Fibroblast of pulmonary artery (primary cell): Measurements from ENCODE around the gene VPS52.

Source experiments
- DNase-seq: peaks from one replicate; pipeline ENCODE4 v3.0.0-alpha.2; 2010; ENCODE audit warnings: low read depth
- H3K4me3 ChIP-seq: replicated peaks from 2 replicates; pipeline ENCODE4 v1.5.1; 2011; ENCODE audit warnings: low read depth, mild to moderate bottlenecking, control low read depth, low read length, moderate library complexity
- TF ChIP-seq, protein P1 (sequence below): IDR thresholded peaks from 2 replicates; pipeline ENCODE4 v1.5.1; 2011; ENCODE audit warnings: mild to moderate bottlenecking, control low read depth, low read length, inconsistent platforms; ENCODE audit errors: missing control alignments

Gene VPS52

DNA sequence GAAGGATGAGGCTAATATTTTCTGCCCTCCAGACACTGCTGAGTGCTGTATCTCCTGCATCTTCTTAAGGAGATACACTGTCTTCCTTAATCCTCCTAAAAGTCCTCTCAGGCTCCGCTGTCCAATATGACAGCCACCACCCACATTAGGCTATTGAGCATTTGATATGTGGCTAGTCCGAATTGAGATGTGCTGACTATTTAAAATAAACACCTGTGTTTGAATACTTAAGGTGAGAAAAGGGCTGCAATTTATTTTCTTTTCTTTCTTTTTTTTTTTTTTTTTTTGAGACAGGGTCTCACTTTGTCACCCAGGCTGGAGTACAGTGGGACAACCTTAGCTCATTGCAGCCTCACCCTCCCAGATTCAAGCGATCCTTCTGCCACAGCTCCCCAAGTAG is 30.2 kb upstream of the VPS52 start:
- DNase-seq: no peak
- no peak overlapping the region for H3K4me3 ChIP-seq
- TF ChIP-seq, protein P1, sequence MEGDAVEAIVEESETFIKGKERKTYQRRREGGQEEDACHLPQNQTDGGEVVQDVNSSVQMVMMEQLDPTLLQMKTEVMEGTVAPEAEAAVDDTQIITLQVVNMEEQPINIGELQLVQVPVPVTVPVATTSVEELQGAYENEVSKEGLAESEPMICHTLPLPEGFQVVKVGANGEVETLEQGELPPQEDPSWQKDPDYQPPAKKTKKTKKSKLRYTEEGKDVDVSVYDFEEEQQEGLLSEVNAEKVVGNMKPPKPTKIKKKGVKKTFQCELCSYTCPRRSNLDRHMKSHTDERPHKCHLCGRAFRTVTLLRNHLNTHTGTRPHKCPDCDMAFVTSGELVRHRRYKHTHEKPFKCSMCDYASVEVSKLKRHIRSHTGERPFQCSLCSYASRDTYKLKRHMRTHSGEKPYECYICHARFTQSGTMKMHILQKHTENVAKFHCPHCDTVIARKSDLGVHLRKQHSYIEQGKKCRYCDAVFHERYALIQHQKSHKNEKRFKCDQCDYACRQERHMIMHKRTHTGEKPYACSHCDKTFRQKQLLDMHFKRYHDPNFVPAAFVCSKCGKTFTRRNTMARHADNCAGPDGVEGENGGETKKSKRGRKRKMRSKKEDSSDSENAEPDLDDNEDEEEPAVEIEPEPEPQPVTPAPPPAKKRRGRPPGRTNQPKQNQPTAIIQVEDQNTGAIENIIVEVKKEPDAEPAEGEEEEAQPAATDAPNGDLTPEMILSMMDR: no peak

DNA sequence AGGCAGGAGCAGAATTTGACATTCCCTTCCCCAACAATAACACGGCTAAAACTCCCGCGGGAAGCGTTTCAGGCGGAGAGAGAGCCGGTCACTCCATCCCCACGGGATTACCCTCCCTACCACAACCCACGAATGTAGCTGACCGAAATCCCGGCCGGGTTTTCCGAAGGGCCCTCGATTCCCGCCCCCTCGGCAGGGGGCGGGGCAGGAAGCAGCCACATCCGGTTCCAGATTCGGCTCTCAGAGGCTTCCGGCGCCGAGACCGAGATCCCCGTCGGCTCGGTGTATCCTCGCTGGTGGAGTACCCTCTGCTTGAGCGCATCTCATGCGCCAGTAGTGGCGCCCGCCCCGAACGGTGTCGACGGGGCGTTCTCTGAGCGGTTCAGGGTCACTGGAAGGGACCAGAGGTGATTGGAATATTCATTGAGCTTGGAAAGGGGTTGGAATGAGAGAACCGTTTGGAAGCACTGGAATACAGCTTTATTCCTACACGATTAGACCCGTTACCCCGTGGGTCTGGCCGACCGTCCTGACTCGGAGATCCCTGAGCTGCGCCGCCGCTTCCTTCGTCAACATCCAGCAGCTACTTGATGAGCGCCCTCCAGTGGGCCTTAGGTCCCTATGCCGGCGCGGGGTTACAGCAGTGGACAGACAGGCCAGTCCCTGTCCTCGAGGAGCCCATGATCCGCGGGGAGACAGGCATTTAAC is 27.7 kb upstream of the VPS52 start:
- peak; percentile 92 for DNase-seq
- peak overlapping the region; percentile 81 for H3K4me3 ChIP-seq
- TF ChIP-seq, protein P1: peak; percentile 69

DNA sequence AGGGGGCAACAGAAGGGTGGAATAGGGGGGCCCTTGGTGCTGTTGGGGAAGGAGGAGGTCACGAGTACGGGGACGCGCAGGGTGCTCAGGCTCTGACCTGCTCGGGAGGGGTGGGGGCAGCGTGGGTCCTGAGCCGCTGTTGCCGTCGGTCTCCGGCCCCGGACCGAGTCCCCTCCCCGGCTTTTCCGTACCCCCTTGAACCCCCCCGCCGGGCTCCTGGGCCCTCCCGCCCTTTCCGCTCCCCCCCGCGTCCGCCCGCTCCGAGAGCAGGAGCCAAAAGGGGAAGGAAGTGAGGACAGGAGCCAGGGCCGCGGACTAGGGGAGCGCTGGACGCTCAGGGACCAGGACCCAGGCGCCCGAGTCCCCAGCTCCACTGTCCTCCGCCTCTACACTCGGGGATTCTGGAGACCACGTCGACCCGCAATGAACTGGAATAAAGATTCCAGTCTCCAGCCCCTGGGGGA is 27.1 kb upstream of the VPS52 start, which contains the start of gene RGL2:
RGL2 (minus strand) TSS at position 170 of the 464 bp plus-strand sequence. CDS start 332 bp downstream, outside the sequence.
- DNase-seq: peak; percentile 62
- TF ChIP-seq, protein P1: no peak
- H3K4me3 ChIP-seq: peak within 1 kb of the TSS; percentile 81

DNA sequence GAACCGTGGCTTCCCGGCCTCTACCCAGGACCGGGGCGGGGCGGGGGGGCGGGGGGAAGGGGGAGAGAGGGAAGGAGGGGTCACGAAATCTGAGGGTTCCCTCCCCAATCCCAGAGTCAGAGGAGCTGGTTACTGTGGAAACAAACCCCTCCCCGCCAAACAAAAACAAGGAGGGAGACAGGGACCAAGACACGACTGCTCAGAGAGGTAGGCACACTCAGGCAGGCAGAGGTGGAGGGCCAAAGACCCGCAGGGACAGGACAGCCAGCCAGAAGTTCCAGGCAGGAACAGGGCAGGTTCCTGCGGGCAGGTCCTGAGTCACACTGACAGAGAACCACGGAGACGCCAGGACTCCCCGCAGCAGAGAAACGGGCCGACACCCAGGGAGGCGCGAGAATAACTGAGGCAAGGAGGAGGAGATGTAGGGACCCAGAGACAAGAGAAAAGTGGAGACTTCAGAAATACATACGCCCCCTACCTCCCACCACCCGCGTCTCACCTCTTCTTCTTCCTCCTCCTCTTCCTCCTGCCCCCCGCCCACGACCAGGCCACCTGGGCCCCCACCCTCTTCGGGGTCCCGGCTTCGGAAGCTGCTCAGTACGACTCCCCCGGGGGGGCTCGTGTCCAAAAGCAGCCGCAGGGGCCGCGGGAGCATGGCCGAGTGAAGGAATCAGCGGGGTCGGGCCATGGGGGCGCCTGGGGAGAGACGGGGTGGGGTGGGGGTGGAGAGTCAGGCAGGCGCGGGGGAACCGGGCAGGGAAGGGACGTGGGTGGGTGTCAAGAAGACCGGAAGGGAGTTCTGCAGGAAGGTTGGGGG is 26.5 kb upstream of the VPS52 start:
- peak overlapping the region; percentile 81 for H3K4me3 ChIP-seq
- DNase-seq: peak; percentile 90
- TF ChIP-seq, protein P1: no peak

DNA sequence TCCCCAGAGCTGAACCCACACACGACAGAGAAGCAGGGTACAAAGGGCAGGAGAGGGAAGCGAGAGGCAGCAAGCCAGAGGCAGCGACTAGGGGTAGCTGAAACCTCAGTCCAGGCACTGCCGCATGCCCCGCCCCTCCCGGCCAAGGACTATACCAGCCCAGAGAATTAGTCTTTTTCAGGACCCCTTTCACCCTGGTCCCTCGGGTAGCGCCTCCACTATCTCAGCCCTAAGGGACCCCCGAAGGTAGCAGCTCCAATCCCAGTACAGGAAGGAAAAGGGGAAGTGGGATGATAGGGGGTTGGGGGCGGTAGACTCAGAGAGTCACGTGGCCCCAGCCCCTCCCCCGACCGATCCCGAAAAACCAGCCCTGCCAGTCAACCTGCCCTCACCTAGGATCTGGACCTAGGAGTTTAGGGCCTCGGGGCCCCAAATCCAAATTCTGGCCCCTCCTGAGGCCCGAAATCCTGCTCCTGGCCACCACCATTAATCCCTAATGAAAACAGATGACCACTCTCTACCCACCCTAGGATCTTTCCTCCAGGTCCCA is 25.8 kb upstream of the VPS52 start:
- H3K4me3 ChIP-seq: peak overlapping the region; percentile 81
- no peak for DNase-seq
- TF ChIP-seq, protein P1: no peak

DNA sequence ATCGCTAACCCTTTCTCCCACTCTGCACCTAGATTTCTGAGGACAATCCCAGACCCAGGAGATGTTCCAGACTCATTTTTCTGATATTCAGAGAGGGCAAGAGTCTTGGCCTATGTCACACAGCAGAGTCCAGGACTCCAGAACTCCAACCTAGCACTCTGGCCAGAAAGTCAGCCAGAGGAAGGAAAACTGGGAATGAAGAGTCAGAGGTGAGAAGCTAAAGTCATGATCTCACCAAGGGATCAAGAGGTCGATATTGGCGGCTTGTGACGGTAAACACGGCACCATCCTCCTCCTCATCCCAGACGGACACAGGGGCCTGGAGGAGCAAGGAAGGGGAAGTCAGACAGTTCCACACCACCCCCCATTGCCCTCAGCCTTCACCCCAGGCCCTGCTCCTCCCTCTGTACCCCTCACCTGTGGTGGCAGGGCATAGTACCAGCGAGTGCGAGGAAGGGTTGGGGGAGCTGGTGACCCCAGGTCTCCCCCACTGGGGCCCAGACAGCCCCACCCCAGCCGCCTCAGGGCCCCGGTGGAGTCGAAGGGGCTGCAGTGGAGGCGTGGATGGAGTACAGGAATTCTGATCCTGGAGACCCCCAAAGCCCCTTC is 25.2 kb upstream of the VPS52 start:
- DNase-seq: no peak
- H3K4me3 ChIP-seq: peak overlapping the region; percentile 81
- TF ChIP-seq, protein P1: no peak
